Measurements from ENCODE around the gene RGSL1.

The RGSL1 gene

GRCh38 chr1:182549346-182549745, 99.4 kb downstream of the RGSL1 start:
- DNase-seq (ENCODE audit: low spot score): no peak

DNA sequence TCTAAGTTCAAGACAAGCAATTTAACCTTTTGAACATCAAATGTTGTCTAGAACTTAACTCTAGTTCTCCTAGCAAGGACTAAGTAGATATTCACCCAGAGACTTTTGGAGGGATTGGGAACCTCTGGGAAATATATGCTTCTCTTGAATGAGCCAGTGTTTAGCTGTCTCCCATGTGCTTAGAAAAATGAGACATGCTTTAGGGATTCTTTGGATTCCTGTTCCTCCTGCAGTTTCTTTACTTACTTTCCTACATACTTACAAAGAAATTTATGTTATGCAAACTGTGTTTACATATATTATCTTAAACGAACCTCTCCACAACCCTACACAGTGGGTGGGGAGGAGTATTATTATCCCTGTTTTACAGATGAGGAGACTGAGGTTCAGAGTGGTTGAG, 99.9 kb downstream of the RGSL1 start:
- DNase-seq (ENCODE audit: low spot score): no peak

DNA sequence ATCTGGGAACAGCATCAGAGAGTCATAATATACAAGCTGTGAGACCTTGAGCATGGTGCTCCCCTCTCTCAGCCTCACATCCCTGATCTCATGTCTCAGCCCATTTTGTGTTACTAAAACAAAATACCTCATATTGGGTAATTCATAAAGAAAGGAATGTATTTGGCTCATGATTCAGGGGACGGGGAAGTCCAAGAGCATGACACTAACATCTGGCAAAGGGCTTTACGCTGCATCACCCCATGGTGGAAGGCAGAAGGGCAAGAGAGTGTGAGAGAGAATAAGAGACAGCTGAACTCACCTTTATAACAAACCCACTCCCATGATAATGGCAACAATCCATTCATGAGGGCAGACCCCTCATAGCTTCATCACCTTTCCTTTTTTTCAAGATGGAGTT, 102.6 kb downstream of the RGSL1 start:
- DNase-seq (ENCODE audit: low spot score): no peak

GRCh38 chr1:182555493-182555892, 105.5 kb downstream of the RGSL1 start:
- no peak for DNase-seq (ENCODE audit: low spot score)

GRCh38 chr1:182556279-182556678, 106.3 kb downstream of the RGSL1 start:
- DNase-seq (ENCODE audit: low spot score): no peak

- no peak for DNase-seq (ENCODE audit: low spot score)
Measured at GRCh38 chr1:182560392-182560984, 110.5 kb downstream of the RGSL1 start.

DNA sequence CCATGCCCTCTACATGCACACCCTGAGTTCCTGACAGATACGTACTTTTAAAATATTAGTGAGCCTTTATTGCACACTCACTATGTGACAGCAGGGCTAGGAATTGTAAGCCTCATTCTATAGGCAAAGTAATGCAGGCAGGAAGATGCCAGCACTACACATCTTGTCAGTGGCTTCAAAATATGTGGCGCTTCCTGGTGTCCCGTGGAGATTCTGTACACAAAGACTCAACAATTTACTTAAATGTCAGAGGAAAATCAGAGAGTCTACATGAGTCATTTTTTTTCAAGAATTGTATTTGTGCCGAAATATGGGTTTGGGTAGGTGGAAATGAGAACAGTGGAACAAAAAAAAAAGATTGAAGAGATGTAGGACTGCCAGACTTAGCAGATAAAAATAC, 111.5 kb downstream of the RGSL1 start:
- DNase-seq (ENCODE audit: low spot score): no peak

DNA sequence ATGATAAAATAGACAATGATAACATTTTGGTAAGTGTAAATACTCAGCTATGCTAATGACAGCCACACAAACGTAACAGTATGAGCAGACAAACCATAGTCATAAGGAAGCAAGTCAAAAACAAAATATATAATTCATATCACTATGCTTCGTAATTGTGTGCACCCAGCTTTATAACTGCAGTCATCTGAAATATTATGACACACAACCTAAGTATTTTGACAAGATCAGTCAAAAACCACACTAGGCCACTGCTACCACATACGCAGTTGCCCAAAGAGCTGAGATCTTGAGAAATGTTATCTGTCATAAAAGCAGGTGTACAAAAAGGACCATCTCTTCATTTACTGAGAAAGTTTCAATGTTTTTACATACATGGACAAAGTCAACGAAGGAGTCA, 113.1 kb downstream of the RGSL1 start:
- DNase-seq (ENCODE audit: low spot score): no peak

DNA sequence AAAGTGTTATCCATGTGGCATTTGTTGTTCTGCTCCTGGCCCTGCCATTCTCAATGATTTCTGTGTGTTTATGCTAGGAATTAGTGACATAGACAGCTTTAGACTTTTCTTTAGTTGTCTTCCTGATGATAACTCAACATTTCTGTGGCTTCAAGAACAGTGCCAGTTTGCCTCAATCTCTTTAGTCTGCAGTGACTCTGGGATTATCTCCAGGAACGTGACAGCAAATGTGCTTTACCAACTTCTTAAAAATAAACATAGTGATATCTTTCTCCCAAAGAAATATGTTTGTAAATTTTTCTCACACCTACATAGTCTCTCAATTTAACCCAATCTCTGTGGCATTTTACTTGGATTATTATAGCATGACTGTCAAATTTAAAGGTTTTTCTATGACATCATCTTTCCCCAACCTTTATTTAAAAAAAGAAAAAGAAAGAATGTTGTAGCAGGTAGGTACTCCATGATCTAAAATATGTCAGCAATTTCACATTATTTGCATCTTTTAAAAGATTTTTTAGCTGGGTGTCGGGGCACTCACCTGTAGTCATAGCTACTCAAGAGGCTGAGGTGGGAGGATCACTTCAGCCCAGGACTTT, 114.6 kb downstream of the RGSL1 start:
- no peak for DNase-seq (ENCODE audit: low spot score)

GRCh38 chr1:182565537-182565936, 115.6 kb downstream of the RGSL1 start:
- no peak for DNase-seq (ENCODE audit: low spot score)

GRCh38 chr1:182567629-182568028, 117.7 kb downstream of the RGSL1 start:
- no peak for DNase-seq (ENCODE audit: low spot score)

DNA sequence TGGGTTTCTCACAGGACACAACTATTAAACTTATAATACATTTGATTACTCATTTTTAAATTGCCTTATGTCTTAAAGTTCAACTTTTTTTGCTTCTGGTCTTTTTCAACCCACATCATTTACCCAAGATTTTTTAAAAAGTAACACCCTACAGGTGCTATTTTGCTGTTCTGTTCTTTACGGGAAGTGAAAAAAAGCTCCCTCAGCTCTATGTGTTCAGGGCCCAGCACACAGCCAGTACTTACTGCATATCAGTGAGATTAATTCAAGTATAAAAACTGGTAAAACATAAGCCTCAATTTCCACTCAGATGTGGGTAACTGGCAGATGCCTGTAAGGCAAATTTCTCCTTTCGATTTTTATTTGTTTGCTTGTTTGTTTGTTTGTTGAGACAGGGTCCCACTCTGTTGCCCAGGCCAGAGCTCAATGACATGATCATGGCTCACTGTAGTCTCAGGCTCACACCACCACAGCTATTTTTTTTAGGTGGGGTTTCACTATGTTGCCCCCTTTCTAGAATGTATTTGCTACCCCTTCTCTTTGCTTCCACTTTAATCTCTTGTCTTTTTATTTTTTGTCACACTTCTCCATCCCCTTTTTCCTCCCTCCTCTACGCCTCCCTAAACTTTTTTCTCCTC, 118.8 kb downstream of the RGSL1 start:
- peak; percentile 41 for DNase-seq (ENCODE audit: low spot score)

- no peak for DNase-seq (ENCODE audit: low spot score)
Measured at GRCh38 chr1:182569939-182570610, 120.1 kb downstream of the RGSL1 start.

- DNase-seq (ENCODE audit: low spot score): peak; percentile 20
Measured at GRCh38 chr1:182570611-182570970, 120.6 kb downstream of the RGSL1 start.

GRCh38 chr1:182574156-182574555, 124.2 kb downstream of the RGSL1 start:
- DNase-seq (ENCODE audit: low spot score): no peak

DNA sequence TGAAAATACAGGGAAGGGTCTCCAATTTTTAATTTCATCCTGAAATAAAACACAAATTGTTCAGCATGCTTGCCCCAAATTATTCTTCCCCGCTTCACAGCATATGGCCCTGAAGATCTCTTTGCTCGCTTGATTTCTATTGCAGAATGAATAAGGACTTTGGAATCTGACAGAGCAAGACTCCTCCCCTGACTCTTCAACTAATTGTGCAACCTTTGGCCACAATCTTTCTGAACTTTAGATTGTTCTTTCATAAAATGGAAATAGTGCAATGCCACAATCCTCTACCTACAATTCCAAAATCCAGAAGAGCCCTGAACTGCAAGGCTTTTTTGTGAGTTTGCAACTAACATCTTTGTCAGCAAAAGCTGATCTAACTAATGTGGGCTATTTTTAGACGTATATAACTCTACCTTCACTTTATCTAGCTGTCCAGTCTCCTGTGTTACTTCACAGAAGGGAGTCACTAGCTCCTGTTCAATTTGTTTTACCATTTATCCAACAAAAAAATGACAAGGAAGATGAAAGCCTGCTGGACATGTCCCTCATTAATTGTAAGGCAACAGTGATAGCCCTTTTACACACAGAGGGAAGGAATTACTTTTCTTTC, 125.7 kb downstream of the RGSL1 start:
- DNase-seq (ENCODE audit: low spot score): no peak

DNA sequence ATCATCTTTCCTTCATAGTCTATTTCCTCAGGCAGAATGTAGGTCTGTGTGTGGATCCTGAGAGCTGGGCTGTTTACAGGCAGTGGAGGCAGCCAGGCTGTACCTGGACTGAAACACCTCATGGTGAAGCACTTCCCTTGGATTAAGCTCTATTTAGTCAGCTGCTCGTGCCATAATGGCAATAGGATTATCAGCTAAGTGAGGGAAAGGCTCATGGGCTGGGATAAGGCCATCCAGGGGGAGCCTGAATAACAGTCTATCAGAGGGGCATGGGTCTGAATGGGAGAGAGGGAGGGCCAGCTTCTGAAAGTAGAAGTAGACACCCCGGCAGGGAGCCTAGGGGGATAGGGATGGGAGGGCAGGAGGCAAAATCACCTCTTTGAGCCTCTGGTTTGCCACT, 130.8 kb downstream of the RGSL1 start:
- DNase-seq (ENCODE audit: low spot score): no peak

GRCh38 chr1:182584746-182585145, 134.8 kb downstream of the RGSL1 start:
- no peak for DNase-seq (ENCODE audit: low spot score)

GRCh38 chr1:182586380-182586779, 136.4 kb downstream of the RGSL1 start:
- DNase-seq (ENCODE audit: low spot score): no peak

DNA sequence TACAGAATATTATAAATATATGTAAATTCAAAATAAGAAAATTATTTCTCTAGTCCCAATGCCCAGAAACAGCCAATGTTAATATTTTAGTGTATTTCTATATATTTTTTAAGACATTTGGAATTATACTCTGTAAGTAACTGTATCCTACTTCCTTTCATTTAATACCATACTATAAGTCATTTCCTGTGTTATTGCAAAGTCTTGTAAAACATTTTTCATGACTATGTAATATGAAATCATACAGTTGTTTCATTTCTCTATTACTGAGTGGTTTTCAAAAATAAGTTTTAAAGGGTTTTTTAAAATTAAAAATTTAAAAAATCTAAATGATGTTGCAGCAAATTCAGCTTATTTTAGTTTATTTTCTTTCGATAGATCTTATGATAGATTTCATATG, 137.1 kb downstream of the RGSL1 start:
- no peak for DNase-seq (ENCODE audit: low spot score)

- DNase-seq (ENCODE audit: low spot score): no peak
Measured at GRCh38 chr1:182587666-182588499, 137.9 kb downstream of the RGSL1 start.
